Esophagus squamous epithelium (tissue), 4 donors: ENCODE measurements around the gene ZFYVE28.

Experiments used
- POLR2A ChIP-seq, 4 donors: fragments of 450-650 bp; IDR thresholded peaks; one replicate each; pipeline ENCODE4 v1.6.1; 2017; ENCODE audit warnings: antibody characterized with exemption in 4 of 4, mild to moderate bottlenecking in 4 of 4, moderate library complexity in 3 of 4
- TF ChIP-seq, protein P1 (sequence below), 6 experiments: fragments of 450-650 bp in 4 of 6; fragments of 200-600 bp in 2 of 6; sonication (generic) in 2 of 6; IDR thresholded peaks; one replicate each; pipeline ENCODE4 v1.5.1; 2016 to 2019; ENCODE audit warnings: antibody characterized with exemption in 6 of 6, mild to moderate bottlenecking in 4 of 6, moderate library complexity in 4 of 6

DNA sequence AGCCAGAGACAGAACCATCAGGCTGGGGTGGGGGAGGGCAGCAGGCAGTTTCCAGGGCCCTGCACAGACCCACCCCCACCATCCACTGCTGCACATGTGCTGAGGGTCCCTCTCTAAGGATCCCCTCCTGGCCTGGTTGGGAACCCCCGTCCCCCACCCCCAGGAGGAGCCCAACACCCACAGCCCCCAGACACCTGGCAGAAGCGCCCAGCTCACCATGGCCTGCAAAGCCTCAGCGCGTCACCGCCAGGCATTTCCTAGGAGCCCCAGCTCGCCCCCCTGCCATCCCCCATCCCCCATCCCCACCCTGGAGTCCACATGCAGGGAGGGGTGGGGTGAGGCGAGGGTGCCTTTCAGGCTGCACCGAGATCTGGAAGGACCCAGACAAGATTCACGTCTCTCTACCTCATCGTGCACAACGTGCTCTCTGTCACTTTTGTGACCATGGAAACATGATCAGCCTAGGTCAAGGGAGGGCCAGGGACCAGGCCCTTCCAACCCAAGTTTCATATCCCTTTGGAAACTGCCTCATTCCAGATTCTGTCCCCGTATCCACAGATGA is 165.8 kb downstream of the ZFYVE28 start:
- TF ChIP-seq, protein P1, sequence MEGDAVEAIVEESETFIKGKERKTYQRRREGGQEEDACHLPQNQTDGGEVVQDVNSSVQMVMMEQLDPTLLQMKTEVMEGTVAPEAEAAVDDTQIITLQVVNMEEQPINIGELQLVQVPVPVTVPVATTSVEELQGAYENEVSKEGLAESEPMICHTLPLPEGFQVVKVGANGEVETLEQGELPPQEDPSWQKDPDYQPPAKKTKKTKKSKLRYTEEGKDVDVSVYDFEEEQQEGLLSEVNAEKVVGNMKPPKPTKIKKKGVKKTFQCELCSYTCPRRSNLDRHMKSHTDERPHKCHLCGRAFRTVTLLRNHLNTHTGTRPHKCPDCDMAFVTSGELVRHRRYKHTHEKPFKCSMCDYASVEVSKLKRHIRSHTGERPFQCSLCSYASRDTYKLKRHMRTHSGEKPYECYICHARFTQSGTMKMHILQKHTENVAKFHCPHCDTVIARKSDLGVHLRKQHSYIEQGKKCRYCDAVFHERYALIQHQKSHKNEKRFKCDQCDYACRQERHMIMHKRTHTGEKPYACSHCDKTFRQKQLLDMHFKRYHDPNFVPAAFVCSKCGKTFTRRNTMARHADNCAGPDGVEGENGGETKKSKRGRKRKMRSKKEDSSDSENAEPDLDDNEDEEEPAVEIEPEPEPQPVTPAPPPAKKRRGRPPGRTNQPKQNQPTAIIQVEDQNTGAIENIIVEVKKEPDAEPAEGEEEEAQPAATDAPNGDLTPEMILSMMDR (IDR thresholded peaks at IDR 0.05), result no peak
- TF ChIP-seq POLR2A (IDR thresholded peaks at IDR 0.05), result no peak
